ENCODE data around the gene NFYC. TPM values are rescaled to one million over a fixed set of nuclear protein-coding genes. Genes with fewer than 3 reads are reported as not detected.

The NFYC gene
- total and polyA plus RNA-seq, 2 of the 8 experiments (the other 6 are each of a cell fraction or from before 2014, with no cell fraction given) = 54.1 to 124 TPM

DNA sequence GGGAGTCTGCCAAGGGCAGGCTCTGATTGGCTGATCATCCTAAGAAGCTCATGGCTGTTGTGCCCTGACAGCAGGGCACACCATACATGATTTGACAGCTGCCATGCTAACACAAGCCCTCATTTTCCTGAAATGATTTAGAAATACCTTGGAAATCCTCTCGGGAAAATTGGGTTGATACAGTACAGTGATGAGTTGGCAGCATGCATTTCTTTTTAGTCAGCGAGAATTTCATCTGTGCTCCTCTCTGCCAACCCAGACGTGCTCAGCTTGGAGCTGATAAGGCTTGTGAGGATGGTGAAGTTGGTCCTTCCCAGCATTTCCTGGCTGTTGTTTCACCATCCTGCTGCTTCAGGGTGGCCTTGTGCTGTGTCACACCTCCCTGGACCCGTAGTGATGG is 69.5 kb downstream of the NFYC start:
- no peak for FAIRE-seq
- Histone ChIP-seq H3K14ac (ENCODE audit: insufficient read length) (no peak overlapping the region), H3K4me3 (ENCODE audit: extremely low read depth in 1 of 4, insufficient read depth in 2 of 4, low read depth in 3 of 4, low read length in 4 of 4) (no peak overlapping the region), H3K4me2 (ENCODE audit: insufficient read depth in 1 of 2, low read depth in 2 of 2, low read length in 2 of 2) (no peak overlapping the region), H4K5ac (ENCODE audit: insufficient read length, low read depth, low read length) (no peak overlapping the region), H2BK120ac (replicated peaks; ENCODE audit: low read depth, low read length) (no peak overlapping the region), H3K79me2 (ENCODE audit: control insufficient read depth in 1 of 2, insufficient read depth in 2 of 2, low read length in 2 of 2) (no peaks in the 10 kb centered on the region), H3K56ac (replicated peaks; ENCODE audit: insufficient read length, low read depth, low read length) (no peak overlapping the region), H3K23me2 (ENCODE audit: low read depth, low read length) (no peaks in the 10 kb centered on the region; the same call in 1 of the 2 replicates), H3K36me3 (ENCODE audit: control insufficient read depth in 2 of 4, insufficient read depth in 4 of 4, low read length in 3 of 4) (peaks cover 24 to 75% (median 59%) of the 10 kb centered on the region in 4 experiments; a peak in 7 of 8 replicates), H3K27me3 (replicated peaks in 1 of 4; ENCODE audit: control insufficient read depth in 3 of 4, extremely low read depth in 1 of 4, insufficient read depth in 3 of 4, low read length in 3 of 4) (no peaks in the 10 kb centered on the region), H4K91ac (replicated peaks; ENCODE audit: insufficient read length, low read length) (no peak overlapping the region), H2AFZ (ENCODE audit: low read length) (no peak overlapping the region), H2BK15ac (ENCODE audit: low read length) (no peak overlapping the region), H3K79me1 (ENCODE audit: low read depth, low read length) (peaks cover 2% of the 10 kb centered on the region; the same call in 1 of the 2 replicates), H3K27ac (ENCODE audit: low read depth, low read length) (no peak overlapping the region), H2AK5ac (ENCODE audit: low read depth, low read length) (no peak overlapping the region), H3K9ac (replicated peaks in 1 of 4; ENCODE audit: extremely low read depth in 1 of 4, low read depth in 3 of 4, low read length in 3 of 4) (no peak overlapping the region), H3K23ac (ENCODE audit: insufficient read length) (no peak overlapping the region), H3K18ac (ENCODE audit: extremely low read depth, low read length) (no peak overlapping the region), H2BK5ac (ENCODE audit: low read depth, low read length) (no peak overlapping the region), H4K8ac (ENCODE audit: extremely low read depth, insufficient read depth, low read length) (no peak overlapping the region), H4K20me1 (replicated peaks in 1 of 2; ENCODE audit: control insufficient read depth in 1 of 2, insufficient read depth in 2 of 2, low read length in 2 of 2) (peaks cover 3 to 6% of the 10 kb centered on the region in 2 experiments), H2BK20ac (ENCODE audit: low read length) (no peak overlapping the region), H3K9me3 (ENCODE audit: insufficient read depth in 2 of 2, low read depth in 1 of 2, low read length in 1 of 2) (no peaks in the 10 kb centered on the region), H3K4ac (replicated peaks; ENCODE audit: insufficient read length, low read depth, low read length) (no peak overlapping the region), H2BK12ac (ENCODE audit: low read depth, low read length) (no peak overlapping the region), H3K4me1 (replicated peaks in 1 of 4; ENCODE audit: control insufficient read depth in 3 of 4, insufficient read depth in 4 of 4, low read length in 3 of 4) (no peaks in the 10 kb centered on the region)
- ChIA-PET POLR2A (ENCODE audit: partially characterized antibody) (no interaction called here), CTCF (ENCODE audit: partially characterized antibody) (interaction anchor here (1.0 to 15.0 kb wide), 2 partner anchors 13 to 22 kb away, joined by 3 to 140 read pairs; no protein-coding TSS in a partner anchor)
- 94% methylated on average over 4 of the region's 4 CpGs; no CpG with 5 or more reads in 1 of the 2 experiments for WGBS, 2 experiments (ENCODE audit: extremely low coverage in 1 of 2, insufficient coverage in 1 of 2, insufficient read length in 1 of 2, insufficient replicate concordance in 2 of 2, low coverage in 1 of 2, low lambda C conversion rate in 2 of 2, missing lambda C conversion rate in 1 of 2)
- DNase-seq (ENCODE audit: low read depth in 1 of 2, low spot score in 2 of 2) = no peak
- TF ChIP-seq RAD21 (IDR thresholded peaks at IDR 0.05 in 1 of 2, conservative IDR thresholded peaks at IDR 0.05 in 1 of 2; ENCODE audit: low read depth in 2 of 2, low read length in 2 of 2) = no peak
- TF ChIP-seq HDAC2 (IDR thresholded peaks at IDR 0.05; ENCODE audit: borderline replicate concordance in 1 of 2, low read depth in 2 of 2, low read length in 2 of 2) = no peak
- no peak for TF ChIP-seq RXRA (IDR thresholded peaks at IDR 0.05; ENCODE audit: insufficient read depth, low read depth, low read length)
- TF ChIP-seq PHF8 (conservative IDR thresholded peaks at IDR 0.05; ENCODE audit: low read depth, low read length) = no peak
- no peak for TF ChIP-seq GABPA (IDR thresholded peaks at IDR 0.05; ENCODE audit: borderline replicate concordance, insufficient read depth, low read length)
- TF ChIP-seq, protein P1, sequence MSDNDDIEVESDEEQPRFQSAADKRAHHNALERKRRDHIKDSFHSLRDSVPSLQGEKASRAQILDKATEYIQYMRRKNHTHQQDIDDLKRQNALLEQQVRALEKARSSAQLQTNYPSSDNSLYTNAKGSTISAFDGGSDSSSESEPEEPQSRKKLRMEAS (IDR thresholded peaks at IDR 0.05) = no peak
- no peak for TF ChIP-seq POLR2A (IDR thresholded peaks at IDR 0.05; ENCODE audit: control extremely low read depth in 1 of 2, low read depth in 2 of 2, low read length in 2 of 2)
- no peak for TF ChIP-seq JUN (IDR thresholded peaks at IDR 0.05; ENCODE audit: low read depth, low read length)
- TF ChIP-seq, protein P2, sequence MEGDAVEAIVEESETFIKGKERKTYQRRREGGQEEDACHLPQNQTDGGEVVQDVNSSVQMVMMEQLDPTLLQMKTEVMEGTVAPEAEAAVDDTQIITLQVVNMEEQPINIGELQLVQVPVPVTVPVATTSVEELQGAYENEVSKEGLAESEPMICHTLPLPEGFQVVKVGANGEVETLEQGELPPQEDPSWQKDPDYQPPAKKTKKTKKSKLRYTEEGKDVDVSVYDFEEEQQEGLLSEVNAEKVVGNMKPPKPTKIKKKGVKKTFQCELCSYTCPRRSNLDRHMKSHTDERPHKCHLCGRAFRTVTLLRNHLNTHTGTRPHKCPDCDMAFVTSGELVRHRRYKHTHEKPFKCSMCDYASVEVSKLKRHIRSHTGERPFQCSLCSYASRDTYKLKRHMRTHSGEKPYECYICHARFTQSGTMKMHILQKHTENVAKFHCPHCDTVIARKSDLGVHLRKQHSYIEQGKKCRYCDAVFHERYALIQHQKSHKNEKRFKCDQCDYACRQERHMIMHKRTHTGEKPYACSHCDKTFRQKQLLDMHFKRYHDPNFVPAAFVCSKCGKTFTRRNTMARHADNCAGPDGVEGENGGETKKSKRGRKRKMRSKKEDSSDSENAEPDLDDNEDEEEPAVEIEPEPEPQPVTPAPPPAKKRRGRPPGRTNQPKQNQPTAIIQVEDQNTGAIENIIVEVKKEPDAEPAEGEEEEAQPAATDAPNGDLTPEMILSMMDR (IDR thresholded peaks at IDR 0.05; ENCODE audit: control extremely low read depth in 1 of 3, insufficient read depth in 1 of 3, low read depth in 1 of 3, low read length in 3 of 3) = no peak
- TF ChIP-seq POU5F1 (IDR thresholded peaks at IDR 0.05; ENCODE audit: low read depth, low read length) = no peak
- no peak for TF ChIP-seq CBX5 (IDR thresholded peaks at IDR 0.05; ENCODE audit: low read depth, low read length)
